ENCODE data around the gene ATP13A2. TPM values are rescaled to one million over a fixed set of nuclear protein-coding genes. Genes with fewer than 3 reads are reported as not detected.
A peak's percentile ranks its signal among the peaks of the same experiment; 100 is the strongest.

Gene ATP13A2
- polyA plus RNA-seq, 1 of the 3 experiments (the other 2 are of a cell fraction): 29.3 TPM

GRCh38 chr1:17052038-17052437 is 40.3 kb upstream of the ATP13A2 start:
- Histone ChIP-seq H3K27me3 (ENCODE audit: insufficient read depth) (no peaks in the 10 kb centered on the region), H3K4me2 (peak overlapping the region; percentile 94; the same call in 1 of the 2 replicates), H3K9ac (peak overlapping the region; percentile 74; the same call in 1 of the 2 replicates), H3K9me3 (no peaks in the 10 kb centered on the region), H4K20me1 (ENCODE audit: insufficient read depth) (no peaks in the 10 kb centered on the region), H3K9me2 (no peaks in the 10 kb centered on the region), H3K27ac (ENCODE audit: low read depth in 2 of 2, low read length in 1 of 2) (no peak overlapping the region), H3K79me2 (ENCODE audit: insufficient read depth) (peaks cover 66% of the 10 kb centered on the region), H3K4me1 (ENCODE audit: control insufficient read depth in 1 of 2, insufficient read depth in 2 of 2, low read depth in 1 of 2, low read length in 1 of 2) (peaks cover 8 to 11% of the 10 kb centered on the region in 2 experiments; a peak in 3 of 4 replicates), H2AFZ (ENCODE audit: low read depth) (no peak overlapping the region), H3F3A (replicated peaks; ENCODE audit: insufficient read depth) (peaks cover 10% of the 10 kb centered on the region), H3K4me3 (ENCODE audit: low read depth in 2 of 2, low read length in 1 of 2) (no peak overlapping the region), H3K36me3 (replicated peaks in 1 of 2; ENCODE audit: control insufficient read depth in 1 of 2, insufficient read depth in 2 of 2, low read length in 1 of 2) (peaks cover 8 to 16% of the 10 kb centered on the region in 2 experiments)
- 100% methylated on average over 1 of the region's 1 CpG for WGBS (ENCODE audit: low lambda C conversion rate)
- no peak for TF ChIP-seq MEF2A (IDR thresholded peaks at IDR 0.05; ENCODE audit: borderline replicate concordance, low read depth)
- TF ChIP-seq RFX5 (IDR thresholded peaks at IDR 0.05; ENCODE audit: low read length): no peak
- TF ChIP-seq EP300 (IDR thresholded peaks at IDR 0.05; ENCODE audit: borderline replicate concordance in 1 of 2, low read depth in 1 of 2, low read length in 1 of 2): no peak
- no peak for TF ChIP-seq PBX3 (IDR thresholded peaks at IDR 0.05)
- no peak for TF ChIP-seq SMC3 (IDR thresholded peaks at IDR 0.05; ENCODE audit: low read depth, low read length)
- TF ChIP-seq RAD21 (IDR thresholded peaks at IDR 0.05; ENCODE audit: low read length): no peak
- DNase-seq: no peak
- ChIA-PET CTCF (interaction anchor here (24.3 kb wide), 1 partner anchor 93 kb away, joined by 408 read pairs; no protein-coding TSS in a partner anchor), POLR2A (no interaction called here)

- Histone ChIP-seq H4K20me1 (ENCODE audit: insufficient read depth) (no peaks in the 10 kb centered on the region), H3K9me3 (no peaks in the 10 kb centered on the region), H3K9ac (no peak overlapping the region), H3K36me3 (replicated peaks in 1 of 2; ENCODE audit: control insufficient read depth in 1 of 2, insufficient read depth in 2 of 2, low read length in 1 of 2) (peaks cover 24 to 41% of the 10 kb centered on the region in 2 experiments), H3K4me1 (ENCODE audit: control insufficient read depth in 1 of 2, insufficient read depth in 2 of 2, low read depth in 1 of 2, low read length in 1 of 2) (peaks cover 4 to 14% of the 10 kb centered on the region in 2 experiments; a peak in 3 of 4 replicates), H3K4me2 (no peak overlapping the region), H3K9me2 (no peaks in the 10 kb centered on the region), H3K4me3 (ENCODE audit: low read depth in 2 of 2, low read length in 1 of 2) (no peak overlapping the region), H3K79me2 (ENCODE audit: insufficient read depth) (peaks cover 86% of the 10 kb centered on the region), H3F3A (replicated peaks; ENCODE audit: insufficient read depth) (peaks cover 21% of the 10 kb centered on the region), H3K27ac (ENCODE audit: low read depth in 2 of 2, low read length in 1 of 2) (no peak overlapping the region), H3K27me3 (ENCODE audit: insufficient read depth) (no peaks in the 10 kb centered on the region), H2AFZ (ENCODE audit: low read depth) (no peak overlapping the region)
- ChIA-PET CTCF (interaction anchor here (0.9 to 24.3 kb wide), 7 partner anchors 13 to 189 kb away, joined by 3 to 408 read pairs (median 3); no protein-coding TSS in a partner anchor), POLR2A (no interaction called here)
- no peak for DNase-seq
- WGBS (ENCODE audit: low lambda C conversion rate): 100% methylated on average over 5 of the region's 5 CpGs
- TF ChIP-seq GABPA (IDR thresholded peaks at IDR 0.05; ENCODE audit: low read depth): no peak
- TF ChIP-seq SMC3 (IDR thresholded peaks at IDR 0.05; ENCODE audit: low read depth, low read length): no peak
- TF ChIP-seq CTCF (IDR thresholded peaks at IDR 0.05): no peak
- TF ChIP-seq IRF3 (IDR thresholded peaks at IDR 0.05; ENCODE audit: low read depth, low read length): no peak
- TF ChIP-seq RCOR1 (IDR thresholded peaks at IDR 0.05; ENCODE audit: low read length): no peak
- no peak for TF ChIP-seq CHD2 (IDR thresholded peaks at IDR 0.05; ENCODE audit: low read length, partially characterized antibody)
- no peak for TF ChIP-seq RAD21 (IDR thresholded peaks at IDR 0.05; ENCODE audit: low read length)
- no peak for TF ChIP-seq NRF1 (IDR thresholded peaks at IDR 0.05; ENCODE audit: low read depth, low read length)
- no peak for TF ChIP-seq PBX3 (IDR thresholded peaks at IDR 0.05)
- no peak for TF ChIP-seq TAF1 (IDR thresholded peaks at IDR 0.05; ENCODE audit: borderline replicate concordance, low read depth, low read length)
- no peak for TF ChIP-seq TEAD4 (IDR thresholded peaks at IDR 0.05; ENCODE audit: borderline replicate concordance, insufficient read depth)
Observed at GRCh38 chr1:17047924-17048323, 36.2 kb upstream of the ATP13A2 start.
